Measurements from ENCODE around the gene ANO2. TPM values are rescaled to one million over a fixed set of nuclear protein-coding genes. Genes with fewer than 3 reads are reported as not detected.

The ANO2 gene
- polyA plus RNA-seq, 1 donor: 4.0 TPM

GRCh38 chr12:5723711-5724252 is 221.3 kb downstream of the ANO2 start:
- DNase-seq (ENCODE audit: low read depth): no peak

DNA sequence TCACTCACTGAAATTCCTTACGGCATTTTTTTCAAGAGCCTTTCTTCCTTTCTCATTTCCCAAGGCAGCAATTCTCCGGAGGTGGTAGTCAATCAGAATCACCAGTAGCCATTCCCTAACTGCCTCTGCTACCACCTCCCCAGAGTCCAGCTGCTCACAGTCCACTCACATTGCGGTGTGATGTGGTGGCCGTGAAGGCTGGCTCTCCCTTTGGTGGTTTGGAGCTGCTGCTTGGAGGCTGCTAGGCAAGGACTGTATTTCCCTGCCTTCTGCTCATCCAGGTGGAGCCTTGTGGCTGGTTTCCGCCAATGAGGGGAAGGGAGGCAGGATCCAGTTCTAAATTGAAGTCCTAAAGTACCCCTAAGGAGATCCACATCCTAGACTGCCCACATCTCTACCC is 222.0 kb downstream of the ANO2 start:
- DNase-seq (ENCODE audit: low read depth): no peak

GRCh38 chr12:5720381-5721005 is 224.6 kb downstream of the ANO2 start:
- DNase-seq (ENCODE audit: low read depth): no peak

GRCh38 chr12:5718680-5719079 is 226.4 kb downstream of the ANO2 start:
- no peak for DNase-seq (ENCODE audit: low read depth)

DNA sequence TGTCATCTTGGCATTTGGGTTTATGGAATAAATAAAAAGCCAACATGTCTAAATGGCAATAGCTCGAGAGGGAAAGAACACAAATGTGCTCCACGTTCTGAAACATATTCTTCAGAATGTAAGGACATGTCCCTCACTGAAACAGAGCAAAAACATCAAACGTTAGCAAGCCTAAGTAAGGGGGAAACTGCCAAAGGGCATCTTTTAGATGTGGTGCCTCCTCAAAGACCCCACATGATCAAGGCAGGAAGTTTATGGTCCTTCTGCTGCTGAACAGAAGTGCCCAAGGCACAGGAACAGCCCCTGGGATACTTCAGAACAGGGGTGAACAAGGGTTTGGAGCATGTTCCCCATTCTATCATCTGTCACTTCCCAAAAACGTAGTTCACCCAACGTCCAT is 227.0 kb downstream of the ANO2 start:
- DNase-seq (ENCODE audit: low read depth): no peak

DNA sequence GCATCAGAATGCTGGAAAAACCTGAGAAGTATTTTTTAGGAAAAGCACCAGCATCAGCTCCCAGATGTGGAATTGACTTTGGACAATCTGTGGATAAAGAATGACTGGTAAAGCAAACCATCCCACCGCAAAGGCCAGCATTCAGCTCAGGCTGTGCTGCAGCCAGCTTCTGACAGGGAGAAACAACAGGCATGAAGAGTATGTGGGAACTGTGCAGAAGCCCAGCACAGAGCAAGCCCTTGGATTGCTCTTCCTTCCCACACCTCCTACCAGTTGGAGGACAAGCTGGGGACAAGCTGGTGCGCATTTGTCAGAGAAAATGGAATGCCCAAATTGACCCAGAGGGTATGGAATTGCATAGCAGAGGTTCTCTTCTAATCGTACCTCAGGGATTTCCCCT is 228.1 kb downstream of the ANO2 start:
- no peak for DNase-seq (ENCODE audit: low read depth)

DNA sequence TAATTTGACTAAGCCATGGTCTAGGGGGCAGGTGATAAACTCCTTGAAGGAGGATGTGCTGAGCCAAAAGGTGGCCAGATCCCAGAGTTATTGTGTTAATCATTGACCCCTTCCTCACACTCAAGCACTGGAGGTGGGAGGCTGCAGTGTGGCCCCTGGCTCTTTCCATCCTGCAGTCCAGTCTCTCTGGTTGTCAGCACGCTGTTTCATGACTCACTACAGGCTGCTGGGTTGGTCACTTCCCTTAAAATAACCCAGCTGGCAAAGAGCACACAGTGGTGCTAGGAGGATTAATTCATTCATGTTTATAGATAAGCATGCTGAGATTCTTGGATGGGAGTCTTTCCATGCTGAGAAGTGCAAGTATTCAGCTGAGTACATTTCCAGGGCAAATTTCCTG is 228.9 kb downstream of the ANO2 start:
- no peak for DNase-seq (ENCODE audit: low read depth)

GRCh38 chr12:5715021-5715420 is 230.0 kb downstream of the ANO2 start:
- DNase-seq (ENCODE audit: low read depth): no peak

GRCh38 chr12:5713599-5714081 is 231.4 kb downstream of the ANO2 start:
- no peak for DNase-seq (ENCODE audit: low read depth)

- DNase-seq (ENCODE audit: low read depth): no peak
Observed at GRCh38 chr12:5710260-5710878, 234.7 kb downstream of the ANO2 start.

GRCh38 chr12:5708371-5708770 is 236.7 kb downstream of the ANO2 start:
- DNase-seq (ENCODE audit: low read depth): no peak

- no peak for DNase-seq (ENCODE audit: low read depth)
Observed at GRCh38 chr12:5706247-5706646, 238.8 kb downstream of the ANO2 start.

DNA sequence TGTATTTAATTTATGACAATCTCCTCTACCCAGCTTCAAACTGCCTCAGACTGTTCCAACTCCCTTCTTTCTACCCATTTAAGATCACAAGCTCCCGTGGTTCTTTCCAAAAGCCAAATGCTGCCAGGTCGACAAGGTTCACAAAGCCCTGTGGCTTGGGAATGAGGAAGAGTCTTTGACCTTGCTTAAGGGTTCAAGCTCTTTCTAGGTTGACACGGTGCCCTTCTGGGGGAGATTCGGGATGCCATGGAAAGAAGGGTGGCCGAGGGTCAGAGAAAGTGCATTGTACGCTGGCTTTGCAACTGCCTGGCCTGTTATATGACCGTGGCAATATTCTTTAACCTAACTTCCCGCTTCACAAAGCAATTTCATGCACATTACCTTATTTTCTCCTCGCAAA is 239.3 kb downstream of the ANO2 start:
- no peak for DNase-seq (ENCODE audit: low read depth)

GRCh38 chr12:5694759-5695409 is 250.2 kb downstream of the ANO2 start:
- DNase-seq (ENCODE audit: low read depth): no peak

- DNase-seq (ENCODE audit: low read depth): no peak
Observed at GRCh38 chr12:5692850-5693249, 252.2 kb downstream of the ANO2 start.

DNA sequence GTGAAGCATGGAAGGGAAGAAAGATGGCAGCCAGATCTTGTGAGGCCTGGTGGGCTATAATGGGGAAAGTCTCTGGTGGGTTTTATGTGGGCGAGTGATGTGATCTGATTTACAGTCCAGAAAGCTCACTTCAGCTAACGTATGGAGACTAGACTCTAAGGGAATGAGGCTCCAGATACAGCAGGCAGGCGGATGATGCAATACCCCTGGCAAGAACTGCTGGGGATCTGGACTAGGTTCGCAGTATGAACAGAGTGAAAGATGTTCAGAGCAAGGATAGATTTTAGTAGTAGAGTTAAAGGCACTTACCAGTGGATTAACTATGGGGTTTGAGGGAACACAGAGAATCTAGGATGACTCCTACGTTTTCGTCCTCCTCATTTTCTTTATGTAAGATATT is 253.1 kb downstream of the ANO2 start:
- no peak for DNase-seq (ENCODE audit: low read depth)

- no peak for DNase-seq (ENCODE audit: low read depth)
Observed at GRCh38 chr12:5690240-5690639, 254.8 kb downstream of the ANO2 start.

- DNase-seq (ENCODE audit: low read depth): no peak
Observed at GRCh38 chr12:5689773-5690172, 255.3 kb downstream of the ANO2 start.

DNA sequence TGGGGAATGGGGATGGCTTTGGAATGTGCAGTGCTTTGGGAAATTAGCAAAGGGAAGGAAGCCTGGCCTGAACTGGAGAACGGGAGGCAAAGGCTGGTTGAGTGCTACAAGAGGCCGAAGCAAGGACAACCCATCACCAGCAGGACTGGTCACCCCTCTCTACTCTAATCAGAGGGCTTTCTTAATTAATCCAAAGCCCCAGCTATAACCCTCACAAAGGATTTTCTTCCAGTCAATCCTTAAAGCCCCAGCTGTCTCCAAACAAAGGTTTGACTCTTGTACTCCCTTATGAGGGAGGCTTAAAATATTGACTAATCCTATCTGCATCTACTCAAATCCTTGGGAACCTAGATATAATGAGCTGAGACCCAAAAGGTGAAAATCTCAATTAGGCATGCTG is 256.8 kb downstream of the ANO2 start:
- DNase-seq (ENCODE audit: low read depth): no peak

DNA sequence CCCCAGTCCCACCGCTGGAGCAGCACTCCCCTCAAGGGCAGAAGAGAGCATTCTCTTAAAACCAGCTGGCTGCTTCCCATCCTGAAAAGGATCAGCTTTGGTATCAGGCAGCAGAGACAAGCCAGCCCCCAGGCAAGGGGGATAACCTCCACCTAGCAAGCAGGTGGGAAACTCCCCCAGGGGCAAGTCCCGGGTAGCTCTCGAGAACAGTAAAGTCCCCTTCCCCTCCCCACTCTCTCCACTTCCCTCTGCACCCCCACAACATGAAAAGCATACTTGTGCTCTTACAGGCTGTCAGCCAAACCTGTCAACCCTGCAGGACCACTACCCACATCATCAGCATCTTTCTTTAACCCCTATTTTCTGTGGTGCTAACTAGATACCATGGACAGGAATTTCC is 259.1 kb downstream of the ANO2 start:
- no peak for DNase-seq (ENCODE audit: low read depth)

DNA sequence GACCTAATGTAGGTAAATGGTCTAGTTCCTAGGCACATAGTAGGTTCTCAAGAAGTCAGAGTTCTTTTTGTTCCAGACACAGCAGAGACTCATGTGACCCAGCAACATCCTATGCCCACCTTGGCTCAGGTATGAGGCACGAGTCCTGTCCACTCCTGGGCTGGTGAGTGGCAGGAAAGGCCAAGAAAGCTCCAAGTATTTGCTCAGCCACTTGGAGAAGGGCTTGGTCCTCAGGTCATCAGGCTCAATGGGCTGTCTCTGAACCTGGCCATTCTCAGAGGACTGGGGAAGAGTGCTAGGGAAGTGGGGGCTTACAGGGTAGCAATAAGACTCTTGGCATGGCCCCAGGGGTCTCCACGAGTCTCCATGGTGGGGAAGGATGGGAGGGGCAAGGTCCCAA is 260.1 kb downstream of the ANO2 start:
- no peak for DNase-seq (ENCODE audit: low read depth)

DNA sequence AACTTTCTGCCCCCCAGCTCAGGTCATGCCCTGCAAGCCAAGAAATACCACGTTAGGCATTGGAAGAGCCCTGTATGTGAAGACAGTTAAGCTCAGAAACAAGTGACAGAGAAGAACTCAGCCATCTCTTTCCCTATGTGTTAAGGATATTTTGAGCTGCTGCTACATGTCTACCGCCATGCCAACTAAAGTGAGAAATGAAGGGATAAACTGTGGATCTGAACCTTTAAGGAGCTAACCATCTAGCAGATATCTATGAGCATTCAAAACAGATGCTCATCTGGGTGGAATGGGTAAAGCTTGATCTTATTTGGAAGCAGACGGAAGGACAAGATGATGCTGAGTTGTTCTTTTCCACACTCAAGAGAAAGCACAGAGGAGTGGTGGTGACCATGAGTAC is 262.5 kb downstream of the ANO2 start:
- DNase-seq (ENCODE audit: low read depth): no peak

DNA sequence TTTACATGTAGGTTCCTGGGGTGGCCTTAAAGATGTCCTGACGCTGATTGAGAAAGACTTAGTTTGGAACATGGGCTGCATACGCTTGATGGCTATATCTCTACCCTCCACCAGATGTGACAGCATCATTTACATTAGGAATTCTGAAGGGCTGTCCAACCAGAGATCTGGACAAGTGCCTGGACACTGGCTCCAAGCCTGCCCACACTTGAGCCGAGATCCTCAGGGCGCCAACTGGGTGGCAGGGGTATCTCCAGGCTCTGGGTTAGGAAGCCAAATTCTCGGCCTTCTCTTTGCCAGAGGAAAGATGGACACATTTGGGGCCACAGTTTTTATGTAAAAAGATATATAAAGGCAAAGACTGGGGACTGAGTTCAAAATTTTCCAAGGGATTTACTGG is 266.9 kb downstream of the ANO2 start:
- DNase-seq (ENCODE audit: low read depth): no peak
